Stimulated activated CD4-positive, alpha-beta T cell treated with anti-CD3 and anti-CD28 coated beads, TNF-alpha, amount 100 ng/mL, for 48 hours (primary cell): ENCODE data around the gene UNC45B.
"Not testable (repeated sequence)": the region's sequence is repeated elsewhere in the genome, so short reads cannot be mapped to it uniquely, and the experiment has no call there.

Experiments used
- DNase-seq, 3 donors: peaks; one replicate each; pipeline ENCODE4 v3.0.0-alpha.2; 2020; ENCODE audit warnings: low read depth in 3 of 3

Gene UNC45B

GRCh38 chr17:35214631-35215273, 67.1 kb downstream of the UNC45B start:
- DNase-seq: peak in 2 of 3 donors; percentile 11 to 18

GRCh38 chr17:35217107-35217506, 69.5 kb downstream of the UNC45B start:
- DNase-seq: no peak

GRCh38 chr17:35218915-35219314, 71.3 kb downstream of the UNC45B start:
- DNase-seq: no peak

- DNase-seq: no peak
Measured at GRCh38 chr17:35222452-35222851, 74.8 kb downstream of the UNC45B start.

GRCh38 chr17:35224436-35224835, 76.8 kb downstream of the UNC45B start:
- DNase-seq: no peak

- DNase-seq: no peak
Measured at GRCh38 chr17:35227546-35227945, 79.9 kb downstream of the UNC45B start.

GRCh38 chr17:35229638-35230037, 82.0 kb downstream of the UNC45B start:
- no peak for DNase-seq

GRCh38 chr17:35234315-35234714, 86.7 kb downstream of the UNC45B start:
- not testable (repeated sequence) for DNase-seq

GRCh38 chr17:35235289-35235688, 87.7 kb downstream of the UNC45B start:
- no peak for DNase-seq

- DNase-seq: no peak
Measured at GRCh38 chr17:35235917-35236316, 88.3 kb downstream of the UNC45B start.

- no peak for DNase-seq
Measured at GRCh38 chr17:35236821-35237220, 89.2 kb downstream of the UNC45B start.

- DNase-seq: no peak
Measured at GRCh38 chr17:35238821-35239220, 91.2 kb downstream of the UNC45B start.
